Activated CD8-positive, alpha-beta memory T cell treated with anti-CD3 and anti-CD28 coated beads, Interleukin-2, amount 50 U/mL, for 24 hours (primary cell): ENCODE measurements around the gene STX17.

Experiments
- DNase-seq: peaks from one replicate; pipeline ENCODE4 v3.0.0-alpha.2; 2020; ENCODE audit errors: extremely low read depth

STX17 gene

GRCh38 chr9:99907208-99907532 lies 716 bp downstream of the STX17 start:
- DNase-seq, result no peak

- no peak for DNase-seq
Observed at GRCh38 chr9:99911600-99911999, 5.1 kb downstream of the STX17 start.

GRCh38 chr9:99916650-99917049 lies 10.2 kb downstream of the STX17 start:
- DNase-seq, result no peak

GRCh38 chr9:99918134-99918533 lies 11.7 kb downstream of the STX17 start:
- DNase-seq, result no peak

GRCh38 chr9:99919930-99920329 lies 13.5 kb downstream of the STX17 start:
- DNase-seq, result no peak

- no peak for DNase-seq
Observed at GRCh38 chr9:99921875-99922710, 15.6 kb downstream of the STX17 start.

GRCh38 chr9:99922711-99923030 lies 16.2 kb downstream of the STX17 start:
- DNase-seq, result no peak

GRCh38 chr9:99925541-99925940 lies 19.1 kb downstream of the STX17 start:
- DNase-seq, result no peak

GRCh38 chr9:99929652-99930051 lies 23.2 kb downstream of the STX17 start:
- DNase-seq, result no peak

GRCh38 chr9:99931155-99931840 lies 24.8 kb downstream of the STX17 start:
- DNase-seq, result no peak

GRCh38 chr9:99936947-99937587 lies 30.6 kb downstream of the STX17 start:
- no peak for DNase-seq

- DNase-seq, result no peak
Observed at GRCh38 chr9:99947395-99947794, 40.9 kb downstream of the STX17 start.

- no peak for DNase-seq
Observed at GRCh38 chr9:99948482-99948881, 42.0 kb downstream of the STX17 start.

- no peak for DNase-seq
Observed at GRCh38 chr9:99948896-99949295, 42.4 kb downstream of the STX17 start.

GRCh38 chr9:99953861-99954507 lies 47.5 kb downstream of the STX17 start:
- no peak for DNase-seq

GRCh38 chr9:99954819-99955218 lies 48.4 kb downstream of the STX17 start:
- DNase-seq, result no peak

- DNase-seq, result no peak
Observed at GRCh38 chr9:99955606-99956005, 49.2 kb downstream of the STX17 start.

- DNase-seq, result no peak
Observed at GRCh38 chr9:99962680-99963261, 56.3 kb downstream of the STX17 start.

GRCh38 chr9:99964336-99964735 lies 57.9 kb downstream of the STX17 start:
- DNase-seq, result no peak

- DNase-seq, result no peak
Observed at GRCh38 chr9:99966001-99966400, 59.5 kb downstream of the STX17 start.

- DNase-seq, result no peak
Observed at GRCh38 chr9:99966716-99967115, 60.3 kb downstream of the STX17 start.

- no peak for DNase-seq
Observed at GRCh38 chr9:99967457-99967856, 61.0 kb downstream of the STX17 start.
